Neuronal stem cell (in vitro differentiated cells): ENCODE data around the gene TEX54.

ENCODE experiments used
- DNase-seq: peaks from one replicate; pipeline ENCODE4 v3.0.0-alpha.2; 2013; ENCODE audit warnings: low spot score
- H2AFZ ChIP-seq: one replicate; pipeline ENCODE4 v1.6.1; 2013; ENCODE audit warnings: mild to moderate bottlenecking, low read length, inconsistent platforms
- H2AK5ac ChIP-seq: 2 replicates; pipeline ENCODE4 v1.6.1; 2013; ENCODE audit warnings: low read depth, mild to moderate bottlenecking, inconsistent platforms, low read length, moderate library complexity, mixed read lengths
- H2BK120ac ChIP-seq: 2 replicates; pipeline ENCODE4 v1.6.1; 2013; ENCODE audit warnings: low read depth, mild to moderate bottlenecking, inconsistent platforms, low read length, moderate library complexity, mixed read lengths
- H2BK12ac ChIP-seq: one replicate; pipeline ENCODE4 v1.6.1; 2013; ENCODE audit warnings: low read length, inconsistent platforms
- H2BK15ac ChIP-seq: 2 replicates; pipeline ENCODE4 v1.6.1; 2013; ENCODE audit warnings: mild to moderate bottlenecking, low read length, inconsistent platforms, mixed read lengths
- H2BK5ac ChIP-seq: one replicate; pipeline ENCODE4 v1.6.1; 2013; ENCODE audit warnings: inconsistent platforms, mild to moderate bottlenecking, low read length, moderate library complexity
- H3K14ac ChIP-seq: one replicate; pipeline ENCODE4 v1.6.1; 2013; ENCODE audit warnings: low read length, inconsistent platforms
- H3K18ac ChIP-seq: 2 replicates; pipeline ENCODE4 v1.6.1; 2013; ENCODE audit warnings: low read length, inconsistent platforms
- H3K23ac ChIP-seq: 2 replicates; pipeline ENCODE4 v1.6.1; 2013; ENCODE audit warnings: low read depth, mild to moderate bottlenecking, mixed read lengths, low read length, inconsistent platforms; ENCODE audit not compliant: poor library complexity
- H3K27ac ChIP-seq: replicated peaks from 3 replicates; pipeline ENCODE4 v1.5.1; 2013; ENCODE audit warnings: low read length, inconsistent platforms
- H3K27me3 ChIP-seq, 3 experiments: 2 replicates each; pipeline ENCODE4 v1.6.1; 2013; ENCODE audit warnings: low read length in 3 of 3, mild to moderate bottlenecking in 2 of 3, inconsistent platforms in 1 of 3, low read depth in 1 of 3, mixed read lengths in 1 of 3, moderate library complexity in 1 of 3; ENCODE audit not compliant: control insufficient read depth in 3 of 3, insufficient read depth in 3 of 3
- H3K36me3 ChIP-seq, 2 donors: replicated peaks in 1 of 2; 2 replicates each; pipeline ENCODE4 v1.6.1; 2013; ENCODE audit warnings: low read length in 2 of 2; ENCODE audit not compliant: control insufficient read depth in 2 of 2, insufficient read depth in 2 of 2
- H3K4ac ChIP-seq: 2 replicates; pipeline ENCODE4 v1.6.1; 2013; ENCODE audit warnings: inconsistent platforms, mild to moderate bottlenecking, low read length, moderate library complexity
- H3K4me1 ChIP-seq, 2 donors: 1 replicate in 1 of 2; 2 replicates in 1 of 2; pipeline ENCODE4 v1.6.1; 2013; ENCODE audit warnings: low read length in 2 of 2, low read depth in 1 of 2; ENCODE audit not compliant: control insufficient read depth in 2 of 2, insufficient read depth in 1 of 2
- H3K4me2 ChIP-seq: one replicate; pipeline ENCODE4 v1.6.1; 2013; ENCODE audit warnings: mild to moderate bottlenecking, low read length, inconsistent platforms; ENCODE audit not compliant: insufficient read depth, poor library complexity, severe bottlenecking
- H3K4me3 ChIP-seq, 2 donors: 2 replicates each; pipeline ENCODE4 v1.5.1; 2013; ENCODE audit warnings: low read length in 2 of 2, mild to moderate bottlenecking in 2 of 2, inconsistent platforms in 1 of 2, moderate library complexity in 1 of 2
- H3K79me1 ChIP-seq: one replicate; pipeline ENCODE4 v1.6.1; 2013; ENCODE audit warnings: low read depth, mild to moderate bottlenecking, inconsistent platforms, low read length, moderate library complexity
- H3K9ac ChIP-seq: one replicate; pipeline ENCODE4 v1.6.1; 2013; ENCODE audit warnings: mild to moderate bottlenecking, low read depth, low read length, inconsistent platforms; ENCODE audit not compliant: poor library complexity
- H3K9me3 ChIP-seq, 2 donors: replicated peaks in 1 of 2; 2 replicates each; pipeline versions ENCODE3 to v1.6.1; 2013; ENCODE audit warnings: low read length in 2 of 2, mild to moderate bottlenecking in 2 of 2, inconsistent platforms in 1 of 2, low read depth in 1 of 2, mixed read lengths in 1 of 2, moderate library complexity in 1 of 2; ENCODE audit not compliant: control insufficient read depth in 2 of 2, insufficient read depth in 1 of 2
- H4K8ac ChIP-seq: one replicate; pipeline ENCODE4 v1.6.1; 2013; ENCODE audit warnings: low read depth, mild to moderate bottlenecking, inconsistent platforms, low read length, moderate library complexity
- H4K91ac ChIP-seq: one replicate; pipeline ENCODE4 v1.6.1; 2013; ENCODE audit warnings: low read length, low read depth, mild to moderate bottlenecking, inconsistent platforms; ENCODE audit not compliant: poor library complexity
- WGBS, 2 donors: extraction: QIAGEN DNeasy Blood & Tissue Kit; methylation state at CpG; one replicate each; pipeline ENCODE4 v1.1.7; 2013; ENCODE audit warnings: missing lambda C conversion rate in 2 of 2, mixed read lengths in 1 of 2; ENCODE audit not compliant: insufficient read length in 2 of 2, insufficient replicate concordance in 1 of 2; ENCODE audit errors: extremely low coverage in 2 of 2; 5-methylcytosine and 5-hydroxymethylcytosine counted together

The TEX54 gene

GRCh38 chr11:62816557-62816956, 16.1 kb downstream of the TEX54 start:
- no peak for DNase-seq
- no peak overlapping the region for H3K14ac ChIP-seq
- no peak overlapping the region for H4K91ac ChIP-seq
- no peak overlapping the region for H3K4me2 ChIP-seq
- H2BK15ac ChIP-seq = no peak overlapping the region
- no peak overlapping the region for H2AFZ ChIP-seq
- no peak overlapping the region for H3K4ac ChIP-seq
- H2AK5ac ChIP-seq = no peak overlapping the region
- H3K4me3 ChIP-seq = no peak overlapping the region
- H3K79me1 ChIP-seq = no peaks in the 10 kb centered on the region
- no peak overlapping the region for H2BK120ac ChIP-seq
- no peaks in the 10 kb centered on the region for H3K27me3 ChIP-seq
- no peak overlapping the region for H3K18ac ChIP-seq
- no peaks in the 10 kb centered on the region for H3K9me3 ChIP-seq
- H2BK5ac ChIP-seq = no peak overlapping the region
- whole genome bisulfite sequencing, 2 donors = no CpG with 5 or more reads among the region's 8 CpGs
- H4K8ac ChIP-seq = no peak overlapping the region
- H3K36me3 ChIP-seq = peaks cover 8 to 44% of the 10 kb centered on the region in 2 donors
- H3K9ac ChIP-seq = no peak overlapping the region
- no peak overlapping the region for H3K27ac ChIP-seq
- H3K23ac ChIP-seq = no peak overlapping the region
- no peak overlapping the region for H2BK12ac ChIP-seq
- no peaks in the 10 kb centered on the region for H3K4me1 ChIP-seq

DNA sequence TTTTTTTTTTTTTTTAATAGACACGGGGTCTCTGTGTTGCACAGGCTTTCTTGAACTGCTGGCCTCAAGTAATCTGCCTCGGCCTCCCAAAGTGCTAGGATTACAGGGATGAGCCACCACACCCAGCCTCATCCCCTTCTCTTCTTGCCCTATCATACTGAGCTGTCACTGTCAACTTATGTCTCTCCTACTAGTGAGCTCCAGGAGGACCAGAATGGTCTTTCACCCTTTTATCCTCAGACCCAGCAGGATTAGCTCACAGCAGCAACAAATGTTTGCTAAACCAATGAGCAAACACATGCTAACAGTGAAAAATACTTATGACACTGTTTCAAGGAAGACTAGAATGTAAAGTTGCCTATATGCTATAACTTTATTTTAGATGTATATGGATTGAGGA, 21.0 kb downstream of the TEX54 start:
- no peak overlapping the region for H3K27ac ChIP-seq
- no peak overlapping the region for H2BK15ac ChIP-seq
- H3K14ac ChIP-seq = no peak overlapping the region
- no peak overlapping the region for H3K4me2 ChIP-seq
- no peak overlapping the region for H4K8ac ChIP-seq
- H2BK12ac ChIP-seq = no peak overlapping the region
- no peak overlapping the region for H2AFZ ChIP-seq
- no peak overlapping the region for H2BK120ac ChIP-seq
- no peak overlapping the region for H3K4ac ChIP-seq
- H3K36me3 ChIP-seq = peaks cover 7 to 12% of the 10 kb centered on the region in 2 donors
- no peaks in the 10 kb centered on the region for H3K9me3 ChIP-seq
- H3K18ac ChIP-seq = no peak overlapping the region
- no peak for DNase-seq
- H3K27me3 ChIP-seq = no peaks in the 10 kb centered on the region
- no peaks in the 10 kb centered on the region for H3K79me1 ChIP-seq
- no peak overlapping the region for H3K9ac ChIP-seq
- H2AK5ac ChIP-seq = no peak overlapping the region
- no CpG with 5 or more reads among the region's 2 CpGs for WGBS, 2 donors
- H2BK5ac ChIP-seq = no peak overlapping the region
- H3K23ac ChIP-seq = no peak overlapping the region
- no peak overlapping the region for H3K4me3 ChIP-seq
- H4K91ac ChIP-seq = no peak overlapping the region
- peaks cover 0 to 2% of the 10 kb centered on the region in 2 donors for H3K4me1 ChIP-seq

DNA sequence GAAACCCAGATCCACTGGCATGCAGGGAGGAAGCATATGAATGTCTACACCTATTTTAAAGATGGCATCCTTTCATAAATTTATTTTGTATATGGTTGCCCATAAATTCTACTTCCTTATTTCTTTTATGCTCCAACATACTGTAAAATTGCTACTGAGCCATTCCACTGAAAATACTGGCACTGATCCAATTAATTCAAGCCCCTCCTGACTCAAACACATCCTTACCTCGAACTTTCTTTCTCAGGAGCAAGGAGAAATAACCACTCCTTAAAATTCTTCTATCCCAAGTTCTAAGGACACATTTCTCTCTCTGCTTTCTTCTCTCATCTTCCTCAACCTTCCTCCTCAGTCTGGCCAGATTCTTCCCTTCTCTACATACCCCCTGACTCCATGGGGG, 21.9 kb downstream of the TEX54 start:
- H3K27ac ChIP-seq = no peak overlapping the region
- no peak overlapping the region for H2BK5ac ChIP-seq
- H3K23ac ChIP-seq = no peak overlapping the region
- no peak overlapping the region for H3K9ac ChIP-seq
- no peak overlapping the region for H4K91ac ChIP-seq
- H3K4me3 ChIP-seq = no peak overlapping the region
- H3K27me3 ChIP-seq = no peaks in the 10 kb centered on the region
- H2BK12ac ChIP-seq = no peak overlapping the region
- no peak overlapping the region for H3K18ac ChIP-seq
- H3K36me3 ChIP-seq = peaks cover 5 to 8% of the 10 kb centered on the region in 2 donors
- H3K4ac ChIP-seq = no peak overlapping the region
- H3K14ac ChIP-seq = no peak overlapping the region
- H4K8ac ChIP-seq = no peak overlapping the region
- H3K9me3 ChIP-seq = no peaks in the 10 kb centered on the region
- no peak overlapping the region for H2BK15ac ChIP-seq
- no peak overlapping the region for H2BK120ac ChIP-seq
- no peak overlapping the region for H2AFZ ChIP-seq
- H3K79me1 ChIP-seq = no peaks in the 10 kb centered on the region
- no peak for DNase-seq
- H2AK5ac ChIP-seq = no peak overlapping the region
- peaks cover 6 to 9% of the 10 kb centered on the region in 2 donors for H3K4me1 ChIP-seq
- WGBS, 2 donors = no CpG with 5 or more reads among the region's 1 CpG
- no peak overlapping the region for H3K4me2 ChIP-seq

DNA sequence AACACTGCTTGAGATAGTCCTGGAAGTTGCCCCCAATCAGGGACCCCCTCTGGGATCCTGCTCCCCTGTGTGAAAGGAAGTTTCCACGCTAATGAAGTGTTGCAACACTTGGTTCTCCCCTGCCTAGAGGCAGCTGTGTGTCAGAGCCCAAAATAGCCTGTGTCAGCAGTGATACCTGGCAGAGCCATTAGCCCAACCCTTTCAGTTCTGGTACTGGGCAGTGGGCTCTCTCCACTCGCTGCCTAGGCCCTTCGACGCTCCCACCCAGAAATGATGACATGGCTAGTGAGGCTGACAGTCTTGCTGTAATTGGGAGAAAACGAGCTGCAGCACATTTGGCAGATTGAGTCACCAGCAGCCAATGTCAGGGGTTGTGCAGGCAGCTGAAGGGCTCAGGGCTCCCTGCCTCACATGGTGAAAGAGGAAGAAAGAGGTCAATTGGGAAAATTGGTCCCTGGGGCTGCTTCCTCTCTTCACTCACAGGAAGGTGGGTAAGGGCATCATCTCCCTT, 26.0 kb downstream of the TEX54 start:
- peak overlapping the region; percentile 26 for H3K27ac ChIP-seq
- H4K91ac ChIP-seq = no peak overlapping the region
- H3K4me3 ChIP-seq = no peak overlapping the region
- H2BK120ac ChIP-seq = no peak overlapping the region
- H2BK12ac ChIP-seq = no peak overlapping the region
- H3K9me3 ChIP-seq = no peaks in the 10 kb centered on the region
- H3K4ac ChIP-seq = no peak overlapping the region
- no peak overlapping the region for H3K23ac ChIP-seq
- no CpG with 5 or more reads among the region's 5 CpGs for WGBS, 2 donors
- H3K9ac ChIP-seq = peak overlapping the region; percentile 24
- no peaks in the 10 kb centered on the region for H3K79me1 ChIP-seq
- no peak overlapping the region for H3K18ac ChIP-seq
- H4K8ac ChIP-seq = no peak overlapping the region
- H2AK5ac ChIP-seq = no peak overlapping the region
- peaks cover 12 to 13% of the 10 kb centered on the region in 2 donors for H3K4me1 ChIP-seq
- H3K36me3 ChIP-seq = peaks cover 11 to 32% of the 10 kb centered on the region in 2 donors
- no peak overlapping the region for H2BK5ac ChIP-seq
- H2AFZ ChIP-seq = no peak overlapping the region
- peak overlapping the region; percentile 41 for H2BK15ac ChIP-seq
- no peak overlapping the region for H3K14ac ChIP-seq
- DNase-seq = no peak
- H3K27me3 ChIP-seq = no peaks in the 10 kb centered on the region
- no peak overlapping the region for H3K4me2 ChIP-seq
